Gastroesophageal sphincter (tissue), 3 donors: ENCODE results near the gene TDP1.

Experiments used
- CTCF ChIP-seq, 4 experiments: fragments of 200-600 bp in 2 of 4; fragments of 450-650 bp in 2 of 4; sonication (generic) in 1 of 4; IDR thresholded peaks; one replicate each; pipeline ENCODE4 v1.5.1; 2017 to 2019; ENCODE audit warnings: antibody characterized with exemption in 4 of 4, mild to moderate bottlenecking in 2 of 4, moderate library complexity in 2 of 4
- EP300 ChIP-seq: sonication (generic); formaldehyde crosslinking; IDR thresholded peaks from one replicate; pipeline ENCODE4 v1.6.1; 2017; ENCODE audit warnings: antibody characterized with exemption, mild to moderate bottlenecking
- POLR2A ChIP-seq, 2 donors: fragments of 450-650 bp; IDR thresholded peaks; one replicate each; pipeline ENCODE4 v1.6.1; 2017; ENCODE audit warnings: antibody characterized with exemption in 2 of 2, mild to moderate bottlenecking in 2 of 2, moderate library complexity in 1 of 2
- POLR2AphosphoS5 ChIP-seq: sonication (generic); formaldehyde crosslinking; IDR thresholded peaks from one replicate; pipeline ENCODE4 v1.6.1; 2017; ENCODE audit warnings: antibody characterized with exemption

- TF ChIP-seq EP300: no peak
- no peak for TF ChIP-seq POLR2A (IDR thresholded peaks at IDR 0.05)
- no peak for TF ChIP-seq POLR2AphosphoS5
- TF ChIP-seq CTCF (IDR thresholded peaks at IDR 0.05): no peak
Observed at GRCh38 chr14:89906000-89906399, 49.7 kb upstream of the TDP1 start.
